Cardiac muscle cell (in vitro differentiated cells and primary cell): ENCODE results near the gene CAND2. TPM values are rescaled to one million over a fixed set of nuclear protein-coding genes. Genes with fewer than 3 reads are reported as not detected.

Experiments
- DNase-seq, 2 donors: peaks; one replicate each; pipeline versions ENCODE4 v3.0.0 to v3.0.0-alpha.2; 2010 to 2017; ENCODE audit warnings: low read depth in 1 of 2, low spot score in 1 of 2
- H3K27ac ChIP-seq: fragments of 200-600 bp; sonication (generic); 2 replicates; pipeline ENCODE4 v1.5.1; 2016
- H3K27me3 ChIP-seq: fragments of 200-600 bp; sonication (generic); 2 replicates; pipeline ENCODE4 v1.6.0; 2016; ENCODE audit warnings: control low read depth
- H3K36me3 ChIP-seq: fragments of 200-600 bp; sonication (generic); 2 replicates; pipeline ENCODE4 v1.5.1; 2016; ENCODE audit warnings: control low read depth
- H3K4me1 ChIP-seq: fragments of 200-600 bp; sonication (generic); 2 replicates; pipeline ENCODE4 v1.8.1; 2017; ENCODE audit warnings: low read depth, mild to moderate bottlenecking, mixed run types
- H3K4me3 ChIP-seq: fragments of 200-600 bp; sonication (generic); 2 replicates; pipeline ENCODE4 v1.5.1; 2016; ENCODE audit warnings: mild to moderate bottlenecking
- H3K9me3 ChIP-seq: fragments of 200-600 bp; sonication (generic); 2 replicates; pipeline ENCODE4 v1.5.1; 2017; ENCODE audit warnings: low read depth, mild to moderate bottlenecking, control low read depth
- CTCF ChIP-seq: IDR thresholded peaks from 2 replicates; pipeline ENCODE4 v1.5.1; 2012; ENCODE audit warnings: low read depth, mild to moderate bottlenecking, low read length
- polyA plus RNA-seq: library from polyadenylated mRNA; unstranded; fragments of >200 nt; fragmentation: Nextera tagmentation; extraction: Ambion mirVana; gene quantifications from 2 replicates; pipeline ENCODE4 v1.2.1, GENCODE V29; 2016
- total RNA-seq: library from RNA; depleted of rRNA; stranded (reverse); fragments of >200 nt; gene quantifications from 2 replicates; pipeline ENCODE4 v1.2.3, GENCODE V29; 2016

CAND2 gene
- total and polyA plus RNA-seq, 2 experiments from 2014 or later = 35.2 to 80.3 TPM

DNA sequence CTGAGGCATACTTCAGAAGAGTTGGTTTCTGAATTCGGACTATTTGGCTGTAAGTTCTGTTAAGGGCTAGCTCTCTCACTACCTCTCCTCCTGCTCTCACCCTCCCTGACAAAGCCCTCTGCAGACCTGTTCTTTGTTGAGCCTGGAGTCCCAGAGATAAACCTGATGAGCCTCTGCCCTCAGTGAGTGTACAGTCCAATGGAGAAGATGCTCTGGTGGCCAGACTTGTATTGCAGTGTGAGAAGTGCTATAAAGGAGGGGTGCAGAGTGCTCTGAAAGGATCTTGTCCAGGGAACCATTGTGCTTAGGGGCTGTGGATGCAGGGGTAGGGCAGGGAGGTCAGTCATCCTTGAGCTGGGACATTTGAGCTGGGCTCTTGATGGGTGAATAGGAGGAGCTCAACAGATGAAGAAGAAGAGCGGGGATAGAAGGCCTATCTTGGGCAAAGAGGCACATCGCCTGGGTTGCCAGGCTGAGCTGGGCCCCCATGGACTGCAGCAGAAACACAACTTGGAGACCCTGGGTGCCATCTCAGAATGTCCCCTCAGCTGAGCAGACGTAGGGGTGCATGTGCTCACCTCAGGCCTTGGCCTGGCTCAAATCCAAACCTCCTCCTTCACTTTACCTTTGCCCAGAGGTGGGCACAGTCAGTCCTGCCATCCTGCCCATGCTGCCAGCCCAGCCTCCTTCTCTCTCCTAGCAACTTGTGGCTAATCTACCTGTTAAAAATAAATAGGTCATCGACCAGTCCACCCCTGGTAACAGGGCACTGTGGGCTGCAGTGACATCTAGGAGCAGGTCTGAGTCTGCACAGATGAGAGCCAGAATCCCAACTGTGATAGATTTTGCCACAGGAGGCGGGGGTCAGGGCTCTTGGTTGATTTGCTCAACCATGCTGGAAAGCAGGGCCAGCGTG is 3.3 kb downstream of the CAND2 start:
- no peak overlapping the region for H3K4me3 ChIP-seq
- no peaks in the 10 kb centered on the region for H3K9me3 ChIP-seq
- H3K36me3 ChIP-seq = peaks cover 5% of the 10 kb centered on the region
- peaks cover 7% of the 10 kb centered on the region for H3K4me1 ChIP-seq
- TF ChIP-seq CTCF = no peak
- H3K27ac ChIP-seq = peak overlapping the region; percentile 72
- no peaks in the 10 kb centered on the region for H3K27me3 ChIP-seq
- no peak for DNase-seq

GRCh38 chr3:12803371-12803770 is 6.9 kb downstream of the CAND2 start:
- H3K4me3 ChIP-seq = no peak overlapping the region
- peaks cover 8% of the 10 kb centered on the region for H3K36me3 ChIP-seq
- no peaks in the 10 kb centered on the region for H3K27me3 ChIP-seq
- H3K9me3 ChIP-seq = no peaks in the 10 kb centered on the region
- no peak for DNase-seq
- peaks cover 5% of the 10 kb centered on the region for H3K4me1 ChIP-seq
- no peak for TF ChIP-seq CTCF
- no peak overlapping the region for H3K27ac ChIP-seq

DNA sequence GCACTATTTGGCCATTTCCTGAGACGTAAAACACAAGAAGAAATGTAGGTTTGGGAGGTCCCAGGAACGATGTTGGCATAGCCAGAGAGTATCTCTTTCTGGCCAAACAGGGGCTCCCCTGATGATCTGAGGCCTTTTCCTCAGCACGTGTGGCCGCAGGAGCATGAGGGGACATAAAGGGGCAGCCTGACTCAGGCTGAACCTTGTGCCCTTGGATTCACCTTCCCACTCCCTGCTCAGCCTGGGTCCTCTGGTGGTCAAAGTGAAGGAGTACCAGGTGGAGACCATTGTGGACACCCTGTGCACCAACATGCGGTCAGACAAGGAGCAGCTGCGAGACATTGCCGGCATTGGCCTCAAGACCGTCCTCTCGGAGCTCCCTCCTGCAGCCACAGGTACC is 10.6 kb downstream of the CAND2 start:
- peak in 1 of 2 donors; percentile 28 for DNase-seq
- no peak for TF ChIP-seq CTCF
- Histone ChIP-seq H3K27me3 (no peaks in the 10 kb centered on the region), H3K9me3 (no peaks in the 10 kb centered on the region), H3K4me3 (no peak overlapping the region), H3K4me1 (peaks cover 14% of the 10 kb centered on the region), H3K36me3 (peaks cover 8% of the 10 kb centered on the region), H3K27ac (peak overlapping the region; percentile 32)

GRCh38 chr3:12807601-12808359 is 11.3 kb downstream of the CAND2 start:
- H3K27ac ChIP-seq = no peak overlapping the region
- no peak overlapping the region for H3K4me3 ChIP-seq
- TF ChIP-seq CTCF = no peak
- H3K4me1 ChIP-seq = peaks cover 14% of the 10 kb centered on the region
- DNase-seq = no peak
- no peaks in the 10 kb centered on the region for H3K27me3 ChIP-seq
- peaks cover 8% of the 10 kb centered on the region for H3K36me3 ChIP-seq
- no peaks in the 10 kb centered on the region for H3K9me3 ChIP-seq

DNA sequence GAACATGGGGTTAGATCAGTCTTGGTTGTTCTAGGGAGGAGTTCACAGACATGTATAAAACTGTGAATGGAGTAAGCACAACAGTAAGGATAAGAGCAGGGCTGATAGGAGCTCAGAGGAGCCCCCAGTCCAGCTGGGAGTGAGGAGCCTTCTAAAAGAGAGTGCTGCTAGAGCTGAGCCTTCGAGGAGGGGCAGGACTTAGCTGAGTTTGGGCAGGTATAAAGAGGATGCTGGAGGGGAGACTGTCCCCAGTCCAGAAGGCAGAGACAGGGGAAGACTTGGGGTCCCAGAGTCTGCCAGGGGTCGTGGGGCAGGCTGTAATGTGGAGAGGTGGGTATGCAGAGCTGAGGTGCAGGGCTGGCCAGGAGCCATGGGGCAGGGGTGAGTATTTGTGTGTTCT is 12.1 kb downstream of the CAND2 start:
- no peak for TF ChIP-seq CTCF
- no peak for DNase-seq
- Histone ChIP-seq H3K36me3 (peaks cover 7% of the 10 kb centered on the region), H3K27me3 (no peaks in the 10 kb centered on the region), H3K4me1 (peaks cover 14% of the 10 kb centered on the region), H3K9me3 (no peaks in the 10 kb centered on the region), H3K27ac (no peak overlapping the region), H3K4me3 (no peak overlapping the region)
